ENCODE results near the gene PROM1. TPM values are rescaled to one million over a fixed set of nuclear protein-coding genes. Genes with fewer than 3 reads are reported as not detected.

The PROM1 gene
- total and polyA plus RNA-seq, 2 of the 4 experiments (the other 2 are of a cell fraction) = not detected

GRCh38 chr4:16110199-16110598 is 26.4 kb upstream of the PROM1 start:
- H4K5ac ChIP-seq (ENCODE audit: low read depth, low read length) = no peak overlapping the region
- no peak overlapping the region for H3K18ac ChIP-seq (ENCODE audit: low read depth, low read length)
- intact Hi-C loops (cut with micrococcal nuclease) = no loop called here
- H3K4me3 ChIP-seq (ENCODE audit: insufficient read depth, low read depth, low read length) = no peak overlapping the region
- no peak overlapping the region for H2BK15ac ChIP-seq (ENCODE audit: low read depth, low read length)
- no peak for DNase-seq
- H4K8ac ChIP-seq (ENCODE audit: low read depth in 2 of 2, low read length in 2 of 2) = no peak overlapping the region
- POLR2A ChIA-PET (ENCODE audit: unreplicated experiment) = no interaction called here
- dilution Hi-C loops (cut with HindIII; ENCODE audit: low sequenced_read_pairs, unreplicated experiment) = no loop called here
- TF ChIP-seq RCOR1 (IDR thresholded peaks at IDR 0.05; ENCODE audit: insufficient replicate concordance, low read length) (no peak), USF2 (IDR thresholded peaks at IDR 0.05; ENCODE audit: low read depth, low read length) (no peak), MAFK (IDR thresholded peaks at IDR 0.05; ENCODE audit: low read depth, low read length) (no peak), CHD1 (IDR thresholded peaks at IDR 0.05; ENCODE audit: low read depth, low read length) (no peak), POLR2A (IDR thresholded peaks at IDR 0.05; ENCODE audit: low read depth, low read length) (no peak), MXI1 (IDR thresholded peaks at IDR 0.05; ENCODE audit: borderline replicate concordance, low read depth, low read length) (no peak), SMC3 (IDR thresholded peaks at IDR 0.05; ENCODE audit: low read depth, low read length) (no peak), MAZ (IDR thresholded peaks at IDR 0.05; ENCODE audit: borderline replicate concordance, low read depth, low read length) (no peak), CEBPB (IDR thresholded peaks at IDR 0.05; ENCODE audit: low read depth, low read length) (no peak), RFX5 (IDR thresholded peaks at IDR 0.05; ENCODE audit: low read depth, low read length) (no peak), NFE2L2 (IDR thresholded peaks at IDR 0.05; ENCODE audit: low read depth, low read length) (no peak)
- TF ChIP-seq, protein P1, sequence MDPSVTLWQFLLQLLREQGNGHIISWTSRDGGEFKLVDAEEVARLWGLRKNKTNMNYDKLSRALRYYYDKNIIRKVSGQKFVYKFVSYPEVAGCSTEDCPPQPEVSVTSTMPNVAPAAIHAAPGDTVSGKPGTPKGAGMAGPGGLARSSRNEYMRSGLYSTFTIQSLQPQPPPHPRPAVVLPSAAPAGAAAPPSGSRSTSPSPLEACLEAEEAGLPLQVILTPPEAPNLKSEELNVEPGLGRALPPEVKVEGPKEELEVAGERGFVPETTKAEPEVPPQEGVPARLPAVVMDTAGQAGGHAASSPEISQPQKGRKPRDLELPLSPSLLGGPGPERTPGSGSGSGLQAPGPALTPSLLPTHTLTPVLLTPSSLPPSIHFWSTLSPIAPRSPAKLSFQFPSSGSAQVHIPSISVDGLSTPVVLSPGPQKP (IDR thresholded peaks at IDR 0.05; ENCODE audit: borderline replicate concordance, low read depth, low read length) = no peak
- H2AK5ac ChIP-seq (ENCODE audit: low read depth, low read length) = no peak overlapping the region
- no peak overlapping the region for H3K4ac ChIP-seq (ENCODE audit: low read depth, low read length)
- H2AFZ ChIP-seq (replicated peaks; ENCODE audit: low read length, poor library complexity) = no peak overlapping the region
- no peak overlapping the region for H3K4me2 ChIP-seq (ENCODE audit: low read depth, low read length)
- no peak overlapping the region for H3K23ac ChIP-seq (ENCODE audit: low read depth, low read length)
- H3K36me3 ChIP-seq (ENCODE audit: control insufficient read depth, insufficient read depth, low read length) = no peaks in the 10 kb centered on the region
- no peak overlapping the region for H3K56ac ChIP-seq (ENCODE audit: extremely low read depth, insufficient read depth, low read length)
- no peak overlapping the region for H4K91ac ChIP-seq (ENCODE audit: insufficient read depth, low read depth, low read length)
- H3K9me3 ChIP-seq (ENCODE audit: control insufficient read depth, insufficient read depth, low read length) = no peaks in the 10 kb centered on the region
- H3K79me1 ChIP-seq (ENCODE audit: low read depth in 1 of 2, low read length in 2 of 2) = no peaks in the 10 kb centered on the region
- ATAC-seq (ENCODE audit: low read depth) = no peak
- in situ Hi-C loops (cut with MboI; ENCODE audit: low sequenced_read_pairs) = no loop called here
- H2BK20ac ChIP-seq (ENCODE audit: low read depth, low read length) = no peak overlapping the region
- no peaks in the 10 kb centered on the region for H3K4me1 ChIP-seq (ENCODE audit: control insufficient read depth, insufficient read depth, low read length)
- H2BK5ac ChIP-seq (ENCODE audit: low read depth, low read length, poor library complexity, severe bottlenecking) = no peak overlapping the region
- CTCF ChIA-PET = no interaction called here
- H3K9me1 ChIP-seq (ENCODE audit: insufficient read depth, low read length) = no peaks in the 10 kb centered on the region
- H2AK9ac ChIP-seq (replicated peaks; ENCODE audit: low read depth, low read length, poor library complexity) = no peak overlapping the region
- no peak overlapping the region for H3K14ac ChIP-seq (replicated peaks; ENCODE audit: low read depth, low read length)
- no peaks in the 10 kb centered on the region for H4K20me1 ChIP-seq (ENCODE audit: insufficient read depth, low read length)
- H3K27ac ChIP-seq (ENCODE audit: insufficient read depth, low read length) = no peak overlapping the region
- H3K9ac ChIP-seq (ENCODE audit: low read depth, low read length) = no peak overlapping the region
- BruUV-seq (replicated peaks) = no TSS peak
- no peak overlapping the region for H2BK120ac ChIP-seq (ENCODE audit: low read depth, low read length)
- peaks cover 4% of the 10 kb centered on the region for H3K27me3 ChIP-seq (ENCODE audit: control insufficient read depth, insufficient read depth, low read length)
